GM23338 (cell line): Measurements from ENCODE around the gene TOP1. TPM values are rescaled to one million over a fixed set of nuclear protein-coding genes. Genes with fewer than 3 reads are reported as not detected.

Source experiments
- ATAC-seq: fragments of 200-7000 bp; cut with Tn5 transposase; 3 replicates; pipeline ENCODE4 v1.9.1; 2020
- DNase-seq: peaks from one replicate; pipeline ENCODE4 v3.0.0-alpha.2; 2015; ENCODE audit warnings: low spot score
- H2AFZ ChIP-seq: fragments of 200-600 bp; sonication (generic); 2 replicates; pipeline ENCODE4 v1.8.0; 2016; ENCODE audit warnings: antibody characterized with exemption, mild to moderate bottlenecking, moderate library complexity
- H3F3A ChIP-seq: fragments of 200-600 bp; sonication (generic); replicated peaks from 2 replicates; pipeline ENCODE4 v1.8.0; 2017; ENCODE audit warnings: antibody characterized with exemption, mixed run types, low read depth
- H3K27ac ChIP-seq: fragments of 200-600 bp; sonication (generic); 2 replicates; pipeline ENCODE4 v1.6.1; 2016; ENCODE audit warnings: low read depth
- H3K27me3 ChIP-seq: fragments of 200-600 bp; sonication (generic); 2 replicates; pipeline ENCODE4 v1.8.0; 2016; ENCODE audit warnings: mild to moderate bottlenecking, mixed run types, moderate library complexity; ENCODE audit not compliant: insufficient read depth
- H3K36me3 ChIP-seq: fragments of 200-600 bp; sonication (generic); 2 replicates; pipeline ENCODE4 v1.8.0; 2016; ENCODE audit warnings: mild to moderate bottlenecking; ENCODE audit not compliant: insufficient read depth
- H3K4me1 ChIP-seq: fragments of 200-600 bp; sonication (generic); 2 replicates; pipeline ENCODE4 v1.8.0; 2016; ENCODE audit warnings: mild to moderate bottlenecking, moderate library complexity; ENCODE audit not compliant: insufficient read depth
- H3K4me2 ChIP-seq: fragments of 200-600 bp; sonication (generic); 2 replicates; pipeline ENCODE4 v1.7.1; 2017; ENCODE audit warnings: mixed run types
- H3K4me3 ChIP-seq: fragments of 200-600 bp; sonication (generic); 2 replicates; pipeline ENCODE4 v1.6.1; 2016; ENCODE audit warnings: mixed run types
- H3K79me2 ChIP-seq: fragments of 200-600 bp; sonication (generic); replicated peaks from 2 replicates; pipeline ENCODE4 v1.8.0; 2017; ENCODE audit warnings: mild to moderate bottlenecking; ENCODE audit not compliant: insufficient read depth
- H3K9me2 ChIP-seq: fragments of 200-600 bp; sonication (generic); 2 replicates; pipeline ENCODE4 v1.8.0; 2017; ENCODE audit not compliant: insufficient read depth
- H4K20me1 ChIP-seq: fragments of 200-600 bp; sonication (generic); replicated peaks from 2 replicates; pipeline ENCODE4 v1.8.0; 2017; ENCODE audit warnings: mild to moderate bottlenecking; ENCODE audit not compliant: insufficient read depth
- H3K27ac Mint-ChIP-seq: 2 replicates; pipeline ENCODE4 v1.8.0; 2020; ENCODE audit warnings: inconsistent platforms, mild to moderate bottlenecking, moderate library complexity, mixed read lengths
- H3K27me3 Mint-ChIP-seq: 3 replicates; pipeline ENCODE4 v1.8.0; 2022; ENCODE audit warnings: low read depth, mild to moderate bottlenecking, moderate library complexity, mixed read lengths, inconsistent platforms; ENCODE audit not compliant: insufficient read depth, poor library complexity
- H3K36me3 Mint-ChIP-seq: 3 replicates; pipeline ENCODE4 v1.8.0; 2021; ENCODE audit warnings: low read depth, mild to moderate bottlenecking, inconsistent platforms, moderate library complexity, mixed read lengths
- H3K4me1 Mint-ChIP-seq: 3 replicates; pipeline ENCODE4 v1.8.0; 2020; ENCODE audit warnings: mild to moderate bottlenecking, inconsistent platforms, mixed read lengths
- H3K4me3 Mint-ChIP-seq: 3 replicates; pipeline ENCODE4 v1.8.0; 2021; ENCODE audit warnings: moderate library complexity, mild to moderate bottlenecking, inconsistent platforms, mixed read lengths
- H3K9me3 Mint-ChIP-seq: 3 replicates; pipeline ENCODE4 v1.8.0; 2020; ENCODE audit warnings: moderate library complexity, mild to moderate bottlenecking, inconsistent platforms, mixed read lengths
- CREB1 ChIP-seq: fragments of 250-450 bp; sonication (Bioruptor Pico); IDR thresholded peaks from 2 replicates; pipeline ENCODE4 v1.5.0; 2020; ENCODE audit warnings: low read depth, mild to moderate bottlenecking, moderate library complexity
- EZH2 ChIP-seq: fragments of 200-600 bp; sonication (generic); IDR thresholded peaks from one replicate; pipeline ENCODE4 v1.8.0; 2017; ENCODE audit warnings: antibody characterized with exemption, mild to moderate bottlenecking, low read depth; ENCODE audit not compliant: unreplicated experiment
- EZH2phosphoT487 ChIP-seq: fragments of 200-600 bp; sonication (generic); IDR thresholded peaks from one replicate; pipeline ENCODE4 v1.8.1; 2018; ENCODE audit warnings: antibody characterized with exemption; ENCODE audit not compliant: unreplicated experiment
- JUNB ChIP-seq: IDR thresholded peaks from one replicate; pipeline ENCODE4 v1.6.1; 2016; ENCODE audit warnings: antibody characterized with exemption; ENCODE audit not compliant: unreplicated experiment
- NANOG ChIP-seq: IDR thresholded peaks from 2 replicates; pipeline ENCODE4 v1.6.1; 2016; ENCODE audit warnings: antibody characterized with exemption, borderline replicate concordance
- POLR2AphosphoS5 ChIP-seq: IDR thresholded peaks from 2 replicates; pipeline ENCODE4 v1.6.1; 2016; ENCODE audit warnings: antibody characterized with exemption, low read depth
- STAT1 ChIP-seq: IDR thresholded peaks from one replicate; pipeline ENCODE4 v1.6.1; 2016; ENCODE audit warnings: antibody characterized with exemption; ENCODE audit not compliant: unreplicated experiment
- ZNF114 ChIP-seq: fragments of 250-450 bp; sonication (Bioruptor Pico); IDR thresholded peaks from 2 replicates; pipeline ENCODE4 v1.5.0; 2020; ENCODE audit warnings: mild to moderate bottlenecking, moderate library complexity
- ZNF331 ChIP-seq: fragments of 250-450 bp; sonication (Bioruptor Pico); IDR thresholded peaks from 2 replicates; pipeline ENCODE4 v1.5.0; 2020; ENCODE audit warnings: low read depth, mild to moderate bottlenecking, moderate library complexity
- polyA plus RNA-seq: library from polyadenylated mRNA; unstranded; fragments of >200 nt; fragmentation: Nextera tagmentation; extraction: Ambion mirVana; gene quantifications from 2 replicates; pipeline ENCODE4 v1.2.1, GENCODE V29; 2016
- total RNA-seq: library from RNA; depleted of rRNA; stranded (reverse); fragments of >200 nt; shearing (Covaris generic); gene quantifications from 2 replicates; pipeline ENCODE4 v1.2.3, GENCODE V29; 2014
- TF ChIP-seq, protein P1 (sequence below): fragments of 250-450 bp; sonication (Bioruptor Pico); IDR thresholded peaks from 2 replicates; pipeline ENCODE4 v1.5.0; 2020; ENCODE audit warnings: mild to moderate bottlenecking, moderate library complexity
- TF ChIP-seq, protein P2 (sequence below): IDR thresholded peaks from 2 replicates; pipeline ENCODE4 v1.6.1; 2016; ENCODE audit warnings: antibody characterized with exemption

TOP1 gene
- total and polyA plus RNA-seq, 2 experiments from 2014 or later, result 62.4 to 101 TPM

DNA sequence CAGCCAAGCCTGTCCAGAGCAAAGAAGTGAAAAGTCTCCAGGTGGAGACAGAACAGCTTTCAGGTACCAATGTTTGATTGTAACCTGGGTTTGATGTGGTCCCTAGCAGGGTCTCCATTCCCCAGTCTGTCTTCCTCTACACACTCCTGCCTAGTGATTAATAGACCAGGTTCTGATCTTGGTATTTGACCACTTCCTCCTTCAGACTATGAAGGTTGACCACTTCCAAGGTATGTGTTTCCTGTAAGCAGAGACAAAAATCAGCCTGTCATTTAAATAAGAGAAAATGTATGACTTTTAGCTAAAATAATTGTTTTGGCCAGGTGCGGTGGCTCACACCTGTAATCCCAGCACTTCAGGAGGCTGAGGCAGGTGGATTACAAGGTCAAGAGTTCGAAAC, 41.8 kb upstream of the TOP1 start:
- no peak overlapping the region for H2AFZ ChIP-seq
- no peak overlapping the region for H3K27ac ChIP-seq
- no peaks in the 10 kb centered on the region for H3K27me3 ChIP-seq
- TF ChIP-seq ZNF114 (CRISPR knock-in tag), result no peak
- TF ChIP-seq EZH2phosphoT487, result no peak
- TF ChIP-seq, protein P1, sequence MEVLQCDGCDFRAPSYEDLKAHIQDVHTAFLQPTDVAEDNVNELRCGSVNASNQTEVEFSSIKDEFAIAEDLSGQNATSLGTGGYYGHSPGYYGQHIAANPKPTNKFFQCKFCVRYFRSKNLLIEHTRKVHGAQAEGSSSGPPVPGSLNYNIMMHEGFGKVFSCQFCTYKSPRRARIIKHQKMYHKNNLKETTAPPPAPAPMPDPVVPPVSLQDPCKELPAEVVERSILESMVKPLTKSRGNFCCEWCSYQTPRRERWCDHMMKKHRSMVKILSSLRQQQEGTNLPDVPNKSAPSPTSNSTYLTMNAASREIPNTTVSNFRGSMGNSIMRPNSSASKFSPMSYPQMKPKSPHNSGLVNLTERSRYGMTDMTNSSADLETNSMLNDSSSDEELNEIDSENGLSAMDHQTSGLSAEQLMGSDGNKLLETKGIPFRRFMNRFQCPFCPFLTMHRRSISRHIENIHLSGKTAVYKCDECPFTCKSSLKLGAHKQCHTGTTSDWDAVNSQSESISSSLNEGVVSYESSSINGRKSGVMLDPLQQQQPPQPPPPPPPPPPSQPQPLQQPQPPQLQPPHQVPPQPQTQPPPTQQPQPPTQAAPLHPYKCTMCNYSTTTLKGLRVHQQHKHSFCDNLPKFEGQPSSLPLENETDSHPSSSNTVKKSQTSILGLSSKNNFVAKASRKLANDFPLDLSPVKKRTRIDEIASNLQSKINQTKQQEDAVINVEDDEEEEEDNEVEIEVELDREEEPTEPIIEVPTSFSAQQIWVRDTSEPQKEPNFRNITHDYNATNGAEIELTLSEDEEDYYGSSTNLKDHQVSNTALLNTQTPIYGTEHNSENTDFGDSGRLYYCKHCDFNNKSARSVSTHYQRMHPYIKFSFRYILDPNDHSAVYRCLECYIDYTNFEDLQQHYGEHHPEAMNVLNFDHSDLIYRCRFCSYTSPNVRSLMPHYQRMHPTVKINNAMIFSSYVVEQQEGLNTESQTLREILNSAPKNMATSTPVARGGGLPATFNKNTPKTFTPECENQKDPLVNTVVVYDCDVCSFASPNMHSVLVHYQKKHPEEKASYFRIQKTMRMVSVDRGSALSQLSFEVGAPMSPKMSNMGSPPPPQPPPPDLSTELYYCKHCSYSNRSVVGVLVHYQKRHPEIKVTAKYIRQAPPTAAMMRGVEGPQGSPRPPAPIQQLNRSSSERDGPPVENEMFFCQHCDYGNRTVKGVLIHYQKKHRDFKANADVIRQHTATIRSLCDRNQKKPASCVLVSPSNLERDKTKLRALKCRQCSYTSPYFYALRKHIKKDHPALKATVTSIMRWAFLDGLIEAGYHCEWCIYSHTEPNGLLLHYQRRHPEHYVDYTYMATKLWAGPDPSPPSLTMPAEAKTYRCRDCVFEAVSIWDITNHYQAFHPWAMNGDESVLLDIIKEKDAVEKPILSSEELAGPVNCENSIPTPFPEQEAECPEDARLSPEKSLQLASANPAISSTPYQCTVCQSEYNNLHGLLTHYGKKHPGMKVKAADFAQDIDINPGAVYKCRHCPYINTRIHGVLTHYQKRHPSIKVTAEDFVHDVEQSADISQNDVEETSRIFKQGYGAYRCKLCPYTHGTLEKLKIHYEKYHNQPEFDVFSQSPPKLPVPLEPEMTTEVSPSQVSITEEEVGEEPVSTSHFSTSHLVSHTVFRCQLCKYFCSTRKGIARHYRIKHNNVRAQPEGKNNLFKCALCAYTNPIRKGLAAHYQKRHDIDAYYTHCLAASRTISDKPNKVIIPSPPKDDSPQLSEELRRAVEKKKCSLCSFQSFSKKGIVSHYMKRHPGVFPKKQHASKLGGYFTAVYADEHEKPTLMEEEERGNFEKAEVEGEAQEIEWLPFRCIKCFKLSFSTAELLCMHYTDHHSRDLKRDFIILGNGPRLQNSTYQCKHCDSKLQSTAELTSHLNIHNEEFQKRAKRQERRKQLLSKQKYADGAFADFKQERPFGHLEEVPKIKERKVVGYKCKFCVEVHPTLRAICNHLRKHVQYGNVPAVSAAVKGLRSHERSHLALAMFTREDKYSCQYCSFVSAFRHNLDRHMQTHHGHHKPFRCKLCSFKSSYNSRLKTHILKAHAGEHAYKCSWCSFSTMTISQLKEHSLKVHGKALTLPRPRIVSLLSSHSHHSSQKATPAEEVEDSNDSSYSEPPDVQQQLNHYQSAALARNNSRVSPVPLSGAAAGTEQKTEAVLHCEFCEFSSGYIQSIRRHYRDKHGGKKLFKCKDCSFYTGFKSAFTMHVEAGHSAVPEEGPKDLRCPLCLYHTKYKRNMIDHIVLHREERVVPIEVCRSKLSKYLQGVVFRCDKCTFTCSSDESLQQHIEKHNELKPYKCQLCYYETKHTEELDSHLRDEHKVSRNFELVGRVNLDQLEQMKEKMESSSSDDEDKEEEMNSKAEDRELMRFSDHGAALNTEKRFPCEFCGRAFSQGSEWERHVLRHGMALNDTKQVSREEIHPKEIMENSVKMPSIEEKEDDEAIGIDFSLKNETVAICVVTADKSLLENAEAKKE (CRISPR knock-in tag), result no peak
- no peak for TF ChIP-seq POLR2AphosphoS5
- TF ChIP-seq, protein P2, sequence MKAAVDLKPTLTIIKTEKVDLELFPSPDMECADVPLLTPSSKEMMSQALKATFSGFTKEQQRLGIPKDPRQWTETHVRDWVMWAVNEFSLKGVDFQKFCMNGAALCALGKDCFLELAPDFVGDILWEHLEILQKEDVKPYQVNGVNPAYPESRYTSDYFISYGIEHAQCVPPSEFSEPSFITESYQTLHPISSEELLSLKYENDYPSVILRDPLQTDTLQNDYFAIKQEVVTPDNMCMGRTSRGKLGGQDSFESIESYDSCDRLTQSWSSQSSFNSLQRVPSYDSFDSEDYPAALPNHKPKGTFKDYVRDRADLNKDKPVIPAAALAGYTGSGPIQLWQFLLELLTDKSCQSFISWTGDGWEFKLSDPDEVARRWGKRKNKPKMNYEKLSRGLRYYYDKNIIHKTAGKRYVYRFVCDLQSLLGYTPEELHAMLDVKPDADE, result no peak
- TF ChIP-seq CREB1 (CRISPR knock-in tag), result no peak
- TF ChIP-seq STAT1, result no peak
- no peak for TF ChIP-seq NANOG
- TF ChIP-seq JUNB, result no peak
- no peak for TF ChIP-seq ZNF331 (CRISPR knock-in tag)
- no peak for TF ChIP-seq EZH2
- no peaks in the 10 kb centered on the region for H3K79me2 ChIP-seq
- no peak overlapping the region for H3K4me2 ChIP-seq
- no peaks in the 10 kb centered on the region for H3K4me1 ChIP-seq
- Mint-ChIP-seq H3K4me3 (no peak overlapping the region), H3K4me1 (peaks cover 7% of the 10 kb centered on the region), H3K36me3 (no peaks in the 10 kb centered on the region), H3K9me3 (peaks cover 14% of the 10 kb centered on the region; the same call in 2 of the 3 replicates), H3K27ac (no peak overlapping the region), H3K27me3 (peaks cover 10% of the 10 kb centered on the region)
- DNase-seq, result no peak
- no peaks in the 10 kb centered on the region for H3F3A ChIP-seq
- no peak for ATAC-seq
- H3K36me3 ChIP-seq, result no peaks in the 10 kb centered on the region
- H4K20me1 ChIP-seq, result no peaks in the 10 kb centered on the region
- H3K9me2 ChIP-seq, result no peaks in the 10 kb centered on the region; the same call in 1 of the 2 replicates
- H3K4me3 ChIP-seq, result no peak overlapping the region
